GM12878 (cell line): ENCODE measurements around the gene PON1. TPM values are rescaled to one million over a fixed set of nuclear protein-coding genes. Genes with fewer than 3 reads are reported as not detected.

Experiments used
- ATAC-seq: fragments of 200-7000 bp; cut with Tn5 transposase; 3 replicates; pipeline ENCODE4 v1.9.1; 2020; ENCODE audit warnings: mild to moderate bottlenecking, moderate library complexity
- BruUV-seq: library from RNA; stranded (reverse); fragments of 400-500 nt; replicated peaks from 2 replicates; lab custom pipeline; 2021; lab: Mats Ljungman, UMichigan
- CTCF ChIA-PET: fragments of 300-600 bp; sonication (Branson Sonifier 250); formaldehyde crosslinking; extraction: SDS; loops from one replicate; lab custom pipeline; 2021; ENCODE audit warnings: inconsistent platforms; lab: Yijun Ruan, JAX
- POLR2A ChIA-PET: fragments of 350-600 bp; formaldehyde crosslinking; extraction: SDS; loops from one replicate; lab custom pipeline; 2021; ENCODE audit warnings: inconsistent platforms; lab: Charles Lee
- RAD21 ChIA-PET: fragments of 300-600 bp; sonication (Branson Sonifier 250); formaldehyde crosslinking; loops from one replicate; lab custom pipeline; 2023; ENCODE audit warnings: antibody characterized with exemption; ENCODE audit not compliant: unreplicated experiment; lab: Charles Lee
- SMC1A ChIA-PET: fragments of 300-600 bp; sonication (Branson Sonifier 250); formaldehyde crosslinking; loops from one replicate; lab custom pipeline; 2023; ENCODE audit not compliant: unreplicated experiment, uncharacterized antibody; lab: Charles Lee
- DNase-seq: peaks from one replicate; pipeline ENCODE4 v3.0.0-alpha.2; 2011; ENCODE audit warnings: low read depth, low spot score
- FAIRE-seq: peaks from 3 replicates; lab custom pipeline; 2011; peaks lifted over from hg19 to GRCh38; lab: Jason Lieb, UNC
- H2AFZ ChIP-seq: 2 replicates; pipeline ENCODE4 v1.6.0; 2011; ENCODE audit warnings: low read depth, low read length, control low read depth; ENCODE audit not compliant: control insufficient read depth
- H3K27ac ChIP-seq: 2 replicates; pipeline ENCODE4 v1.5.1; 2011; ENCODE audit warnings: control low read depth; ENCODE audit not compliant: control insufficient read depth, insufficient read depth
- H3K27me3 ChIP-seq, 2 experiments: replicated peaks in 1 of 2; 2 replicates each; pipeline versions ENCODE4 v1.6.0 to v1.6.1; 2011; ENCODE audit warnings: low read length in 1 of 2; ENCODE audit not compliant: control insufficient read depth in 2 of 2, insufficient read depth in 2 of 2
- H3K36me3 ChIP-seq, 2 experiments: 2 replicates each; pipeline ENCODE4 v1.5.1; 2011; ENCODE audit warnings: low read length in 1 of 2; ENCODE audit not compliant: control insufficient read depth in 2 of 2, insufficient read depth in 2 of 2
- H3K4me1 ChIP-seq: 2 replicates; pipeline ENCODE4 v1.6.1; 2011; ENCODE audit warnings: mild to moderate bottlenecking, low read length, moderate library complexity, mixed read lengths; ENCODE audit not compliant: control insufficient read depth, insufficient read depth
- H3K4me2 ChIP-seq: 2 replicates; pipeline ENCODE4 v1.6.0; 2011; ENCODE audit warnings: control low read depth; ENCODE audit not compliant: control insufficient read depth, insufficient read depth
- H3K4me3 ChIP-seq: fragments of 200-600 bp; sonication (generic); 2 replicates; pipeline ENCODE4 v1.5.1; 2016
- H3K79me2 ChIP-seq: 2 replicates; pipeline ENCODE4 v1.6.0; 2011; ENCODE audit warnings: low read length; ENCODE audit not compliant: control insufficient read depth, insufficient read depth
- H3K9ac ChIP-seq: 2 replicates; pipeline ENCODE4 v1.8.0; 2011; ENCODE audit warnings: low read length, control low read depth, mixed read lengths; ENCODE audit not compliant: control insufficient read depth, insufficient read depth
- H3K9me3 ChIP-seq: replicated peaks from 3 replicates; pipeline ENCODE4 v1.5.1; 2011; ENCODE audit warnings: mild to moderate bottlenecking, low read length; ENCODE audit not compliant: control insufficient read depth, insufficient read depth
- H4K20me1 ChIP-seq: 2 replicates; pipeline ENCODE4 v1.6.0; 2011; ENCODE audit not compliant: control insufficient read depth, insufficient read depth
- CHD1 ChIP-seq: IDR thresholded peaks from 2 replicates; pipeline ENCODE4 v1.6.1; 2012; ENCODE audit warnings: low read depth, low read length, improper control_type of control experiment
- ELK1 ChIP-seq: IDR thresholded peaks from 2 replicates; pipeline ENCODE4 v1.6.1; 2012; ENCODE audit warnings: low read depth, low read length, improper control_type of control experiment
- FOS ChIP-seq: IDR thresholded peaks from 3 replicates; pipeline ENCODE4 v1.6.1; 2011; ENCODE audit warnings: borderline replicate concordance; ENCODE audit not compliant: insufficient read length; ENCODE audit errors: extremely low read depth
- FOXM1 ChIP-seq: IDR thresholded peaks from 2 replicates; pipeline ENCODE4 v1.6.1; 2012; ENCODE audit warnings: low read depth, mild to moderate bottlenecking, inconsistent platforms, low read length, moderate library complexity
- IKZF1 ChIP-seq: fragments of 450-650 bp; conservative IDR thresholded peaks from 2 replicates; pipeline ENCODE4 v1.6.1; 2017; ENCODE audit warnings: antibody characterized with exemption, mild to moderate bottlenecking
- MEF2B ChIP-seq: fragments of 450-650 bp; IDR thresholded peaks from 2 replicates; pipeline ENCODE4 v1.6.1; 2018; ENCODE audit warnings: mild to moderate bottlenecking, moderate library complexity; ENCODE audit not compliant: partially characterized antibody, poor library complexity, severe bottlenecking
- MTA2 ChIP-seq: fragments of 450-650 bp; IDR thresholded peaks from 2 replicates; pipeline ENCODE4 v1.6.1; 2016; ENCODE audit warnings: low read depth, mild to moderate bottlenecking, moderate library complexity
- NFIC ChIP-seq: IDR thresholded peaks from 2 replicates; pipeline ENCODE4 v1.6.1; 2012; ENCODE audit warnings: low read depth, mild to moderate bottlenecking, inconsistent platforms, low read length, moderate library complexity
- NFYA ChIP-seq: IDR thresholded peaks from 2 replicates; pipeline ENCODE4 v1.6.1; 2011; ENCODE audit warnings: low read depth, mild to moderate bottlenecking, low read length, improper control_type of control experiment, borderline replicate concordance
- RAD51 ChIP-seq: fragments of 450-650 bp; IDR thresholded peaks from 2 replicates; pipeline ENCODE4 v1.6.1; 2016; ENCODE audit warnings: moderate library complexity, mild to moderate bottlenecking, inconsistent platforms
- ZBED1 ChIP-seq: IDR thresholded peaks from 2 replicates; pipeline ENCODE4 v1.6.1; 2016; ENCODE audit warnings: borderline replicate concordance
- ZNF622 ChIP-seq: fragments of 450-650 bp; IDR thresholded peaks from 2 replicates; pipeline ENCODE4 v1.6.1; 2017; ENCODE audit warnings: mild to moderate bottlenecking, inconsistent platforms
- WGBS: methylation state at CpG from one replicate; pipeline ENCODE4 v1.1.6; 2016; ENCODE audit warnings: low lambda C conversion rate; ENCODE audit not compliant: insufficient replicate concordance, insufficient coverage; ENCODE audit errors: missing lambda C conversion rate; 5-methylcytosine and 5-hydroxymethylcytosine counted together
- in situ Hi-C: fragments of 300-500 bp; cut with MboI; formaldehyde crosslinking; loops from 9 replicates; pipeline ENCODE4 v1.14.3; 2018; ENCODE audit warnings: mixed read lengths
- intact Hi-C: fragments of 100-400 bp; cut with micrococcal nuclease; formaldehyde crosslinking; loops from one replicate; pipeline ENCODE4 v1.14.2; 2022; ENCODE audit not compliant: unreplicated experiment
- polyA plus RNA-seq, 11 experiments: library from polyadenylated mRNA; depleted of rRNA in 4 of 11; unstranded in 6 of 11; stranded (reverse) in 5 of 11; fragments of >200 nt; fragmentation: Nextera tagmentation in 4 of 11; fragmentation: Illumina TruSeq in 1 of 11; extraction: Ambion mirVana in 4 of 11; extraction: Trizol in 1 of 11; gene quantifications; 1 replicate in 1 of 11; 2 replicates in 10 of 11; pipeline versions ENCODE4 v1.2.1 to v1.2.3, GENCODE V29; 2011 to 2016; ENCODE audit warnings: inconsistent platforms in 2 of 11, missing spikeins in 2 of 11, low read depth in 1 of 11
- total RNA-seq, 4 experiments: library from RNA; depleted of rRNA in 3 of 4; stranded (reverse); fragments of >200 nt in 3 of 4; fragmentation: Illumina TruSeq in 1 of 4; extraction: Trizol in 1 of 4; gene quantifications; 2 replicates each; pipeline versions ENCODE4 v1.2.1 to v1.2.3, GENCODE V29; 2013 to 2021

The PON1 gene
- total and polyA plus RNA-seq, 10 of the 15 experiments (the other 5 are each of a cell fraction or from before 2014, with no cell fraction given) = 0.10 to 0.26 (median 0.23) TPM; not detected in 4

GRCh38 chr7:95312561-95312960 lies 11.8 kb downstream of the PON1 start (continued):
- TF ChIP-seq ZNF622 = no peak

- no TSS peak for BruUV-seq
- CTCF ChIA-PET = interaction anchor here (1.1 to 2.4 kb wide), 3 partner anchors 11 to 165 kb away, joined by 3 to 6 read pairs (median 3); no protein-coding TSS in a partner anchor
- Histone ChIP-seq H3K9me3 (no peaks in the 10 kb centered on the region), H3K27ac (no peak overlapping the region), H3K4me1 (no peaks in the 10 kb centered on the region), H3K4me2 (no peak overlapping the region), H3K27me3 (no peaks in the 10 kb centered on the region), H3K9ac (no peak overlapping the region), H3K4me3 (no peak overlapping the region), H3K79me2 (no peaks in the 10 kb centered on the region)
- ATAC-seq (no peak), FAIRE-seq (no peak), DNase-seq (no peak)
- intact Hi-C loops = no loop called here
- POLR2A ChIA-PET = no interaction called here
- in situ Hi-C loops = no loop called here
- TF ChIP-seq ELK1 = no peak
- no peak for TF ChIP-seq IKZF1
- no peak for TF ChIP-seq MTA2
- no peak for TF ChIP-seq MEF2B
- no peak for TF ChIP-seq CHD1
- no peak for TF ChIP-seq NFIC
- TF ChIP-seq RAD51 = no peak
- TF ChIP-seq FOS = no peak
- TF ChIP-seq NFYA = no peak
- TF ChIP-seq FOXM1 = no peak
- no peak for TF ChIP-seq ZBED1
- TF ChIP-seq, all 136 proteins: peak for 0
- Histone ChIP-seq H4K20me1 (no peaks in the 10 kb centered on the region), H2AFZ (no peak overlapping the region), H3K36me3 (no peaks in the 10 kb centered on the region)
- 23% methylated on average over 2 of the region's 2 CpGs for WGBS
- RAD21 ChIA-PET = interaction anchor here (1.2 to 1.8 kb wide), 3 partner anchors 11 to 165 kb away, joined by 3 to 4 read pairs (median 3); no protein-coding TSS in a partner anchor
- SMC1A ChIA-PET = interaction anchor here (1.3 to 2.4 kb wide), 3 partner anchors 12 to 32 kb away, joined by 4 to 5 read pairs (median 5); no protein-coding TSS in a partner anchor
Observed at GRCh38 chr7:95311389-95311788, 12.9 kb downstream of the PON1 start.
